H1 (cell line): Measurements from ENCODE around the gene PPARD.

Experiments
- CBX8 ChIP-seq: fragments of 300-800, 300-1000 bp; sonication (generic); IDR thresholded peaks from 2 replicates; pipeline ENCODE4 v1.7.1; 2016; ENCODE audit warnings: low read depth, low read length, borderline replicate concordance
- EP300 ChIP-seq, 2 experiments: IDR thresholded peaks; 1 replicate in 1 of 2; 2 replicates in 1 of 2; pipeline ENCODE4 v1.6.1; 2011 to 2012; ENCODE audit warnings: low read depth in 2 of 2, low read length in 2 of 2, mild to moderate bottlenecking in 2 of 2, borderline replicate concordance in 1 of 2, inconsistent platforms in 1 of 2, moderate library complexity in 1 of 2
- JUN ChIP-seq: IDR thresholded peaks from 2 replicates; pipeline ENCODE4 v1.6.1; 2011; ENCODE audit warnings: low read depth, mild to moderate bottlenecking, improper control_type of control experiment, low read length
- KDM4A ChIP-seq: IDR thresholded peaks from one replicate; pipeline ENCODE4 v1.7.1; 2012; ENCODE audit warnings: low read depth, mild to moderate bottlenecking, moderate library complexity, low read length, inconsistent platforms; ENCODE audit not compliant: severe bottlenecking
- POLR2AphosphoS5 ChIP-seq: IDR thresholded peaks from 2 replicates; pipeline ENCODE4 v1.6.1; 2011; ENCODE audit warnings: low read depth, low read length
- SP1 ChIP-seq: IDR thresholded peaks from 2 replicates; pipeline ENCODE4 v1.6.1; 2011; ENCODE audit warnings: low read depth, low read length
- TAF1 ChIP-seq: IDR thresholded peaks from 2 replicates; pipeline ENCODE4 v1.6.1; 2011; ENCODE audit warnings: mild to moderate bottlenecking, low read depth, low read length
- TF ChIP-seq, protein P1 (sequence below), 3 experiments: IDR thresholded peaks; 1 replicate in 2 of 3; 2 replicates in 1 of 3; pipeline versions ENCODE4 v1.5.1 to v1.6.1; 2011; ENCODE audit warnings: low read length in 3 of 3, mild to moderate bottlenecking in 3 of 3, inconsistent platforms in 2 of 3, low read depth in 1 of 3, moderate library complexity in 1 of 3; ENCODE audit not compliant: insufficient read depth in 1 of 3; ENCODE audit errors: control extremely low read depth in 1 of 3
- TF ChIP-seq, protein P2 (sequence below): IDR thresholded peaks from 2 replicates; pipeline ENCODE4 v1.6.1; 2012; ENCODE audit warnings: inconsistent platforms

DNA sequence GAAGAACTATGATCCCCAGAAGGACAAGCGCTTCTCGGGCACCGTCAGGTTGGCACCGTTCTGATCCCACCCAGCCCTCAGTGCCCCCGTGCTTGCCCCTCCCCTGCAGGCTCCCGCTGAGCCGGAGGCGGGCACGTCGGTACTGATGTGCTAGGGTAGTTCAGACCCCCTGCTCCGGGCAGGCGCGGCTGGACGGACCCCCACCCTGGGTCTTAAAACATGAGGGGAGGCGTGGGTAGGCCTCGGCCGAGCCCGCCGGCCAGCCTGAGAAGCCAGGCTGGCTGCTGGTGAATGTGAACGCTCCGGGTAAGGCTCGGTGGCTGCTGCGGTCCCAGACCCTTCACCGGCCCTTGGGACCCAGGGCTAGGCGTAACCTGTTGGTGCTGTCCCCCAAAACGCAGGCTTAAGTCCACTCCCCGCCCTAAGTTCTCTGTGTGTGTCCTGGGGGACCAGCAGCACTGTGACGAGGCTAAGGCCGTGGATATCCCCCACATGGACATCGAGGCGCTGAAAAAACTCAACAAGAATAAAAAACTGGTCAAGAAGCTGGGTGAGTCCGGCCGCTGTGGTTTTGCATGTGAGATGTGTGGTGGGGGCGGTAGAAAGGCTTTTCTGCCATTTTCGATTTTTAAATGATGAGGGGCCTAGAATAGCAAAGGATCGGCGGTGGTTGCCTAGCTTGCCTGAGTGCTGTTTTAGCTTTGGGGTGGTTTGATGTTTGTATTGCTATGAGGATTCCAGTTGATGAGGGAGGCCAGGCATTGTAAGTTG is 126.8 kb downstream of the PPARD start:
- no peak for TF ChIP-seq EP300 (IDR thresholded peaks at IDR 0.05; ENCODE audit: borderline replicate concordance in 1 of 2, low read depth in 2 of 2, low read length in 2 of 2)
- TF ChIP-seq, protein P1, sequence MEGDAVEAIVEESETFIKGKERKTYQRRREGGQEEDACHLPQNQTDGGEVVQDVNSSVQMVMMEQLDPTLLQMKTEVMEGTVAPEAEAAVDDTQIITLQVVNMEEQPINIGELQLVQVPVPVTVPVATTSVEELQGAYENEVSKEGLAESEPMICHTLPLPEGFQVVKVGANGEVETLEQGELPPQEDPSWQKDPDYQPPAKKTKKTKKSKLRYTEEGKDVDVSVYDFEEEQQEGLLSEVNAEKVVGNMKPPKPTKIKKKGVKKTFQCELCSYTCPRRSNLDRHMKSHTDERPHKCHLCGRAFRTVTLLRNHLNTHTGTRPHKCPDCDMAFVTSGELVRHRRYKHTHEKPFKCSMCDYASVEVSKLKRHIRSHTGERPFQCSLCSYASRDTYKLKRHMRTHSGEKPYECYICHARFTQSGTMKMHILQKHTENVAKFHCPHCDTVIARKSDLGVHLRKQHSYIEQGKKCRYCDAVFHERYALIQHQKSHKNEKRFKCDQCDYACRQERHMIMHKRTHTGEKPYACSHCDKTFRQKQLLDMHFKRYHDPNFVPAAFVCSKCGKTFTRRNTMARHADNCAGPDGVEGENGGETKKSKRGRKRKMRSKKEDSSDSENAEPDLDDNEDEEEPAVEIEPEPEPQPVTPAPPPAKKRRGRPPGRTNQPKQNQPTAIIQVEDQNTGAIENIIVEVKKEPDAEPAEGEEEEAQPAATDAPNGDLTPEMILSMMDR (IDR thresholded peaks at IDR 0.05; ENCODE audit: control extremely low read depth in 1 of 3, insufficient read depth in 1 of 3, low read depth in 1 of 3, low read length in 3 of 3): no peak
- TF ChIP-seq SP1: no peak
- TF ChIP-seq CBX8: no peak
- peak; percentile 64; the same call in 1 of the 2 replicates for TF ChIP-seq POLR2AphosphoS5
- TF ChIP-seq TAF1: no peak
- no peak for TF ChIP-seq JUN
- no peak for TF ChIP-seq KDM4A
- TF ChIP-seq, protein P2, sequence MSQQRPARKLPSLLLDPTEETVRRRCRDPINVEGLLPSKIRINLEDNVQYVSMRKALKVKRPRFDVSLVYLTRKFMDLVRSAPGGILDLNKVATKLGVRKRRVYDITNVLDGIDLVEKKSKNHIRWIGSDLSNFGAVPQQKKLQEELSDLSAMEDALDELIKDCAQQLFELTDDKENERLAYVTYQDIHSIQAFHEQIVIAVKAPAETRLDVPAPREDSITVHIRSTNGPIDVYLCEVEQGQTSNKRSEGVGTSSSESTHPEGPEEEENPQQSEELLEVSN: no peak
